Fibroblast of lung (primary cell): ENCODE data around the gene SPEN. TPM values are rescaled to one million over a fixed set of nuclear protein-coding genes. Genes with fewer than 3 reads are reported as not detected.
A peak's percentile ranks its signal among the peaks of the same experiment; 100 is the strongest.

Source experiments
- DNase-seq, 2 donors: peaks; one replicate each; pipeline versions ENCODE4 v3.0.0 to v3.0.0-alpha.2; 2010; ENCODE audit warnings: low read depth in 2 of 2
- H2AFZ ChIP-seq: 2 replicates; pipeline ENCODE4 v1.5.1; 2012; ENCODE audit warnings: low read length, control low read depth, inconsistent platforms
- H3K27ac ChIP-seq: 2 replicates; pipeline ENCODE4 v1.5.1; 2011; ENCODE audit warnings: low read length, control low read depth; ENCODE audit not compliant: insufficient read depth
- H3K27me3 ChIP-seq: 2 replicates; pipeline ENCODE4 v1.5.1; 2011; ENCODE audit warnings: mild to moderate bottlenecking, low read length; ENCODE audit not compliant: control insufficient read depth, insufficient read depth
- H3K36me3 ChIP-seq: 2 replicates; pipeline ENCODE4 v1.5.1; 2011; ENCODE audit warnings: low read length; ENCODE audit not compliant: control insufficient read depth, insufficient read depth
- H3K4me1 ChIP-seq: 2 replicates; pipeline ENCODE4 v1.5.1; 2011; ENCODE audit warnings: low read length; ENCODE audit not compliant: control insufficient read depth, insufficient read depth; ENCODE audit errors: extremely low read depth
- H3K4me2 ChIP-seq: 2 replicates; pipeline ENCODE4 v1.5.1; 2011; ENCODE audit warnings: low read length, control low read depth; ENCODE audit not compliant: insufficient read depth; ENCODE audit errors: extremely low read depth
- H3K4me3 ChIP-seq, 4 experiments: fragments of 200-600 bp in 1 of 4; sonication (generic) in 1 of 4; replicated peaks in 1 of 4; 2 replicates each; pipeline ENCODE4 v1.5.1; 2011 to 2016; ENCODE audit warnings: low read length in 4 of 4, low read depth in 3 of 4, mild to moderate bottlenecking in 3 of 4, control low read depth in 2 of 4, inconsistent platforms in 1 of 4, mixed read lengths in 1 of 4; ENCODE audit not compliant: insufficient read depth in 1 of 4; ENCODE audit errors: control extremely low read depth in 1 of 4
- H3K79me2 ChIP-seq: 2 replicates; pipeline ENCODE4 v1.5.1; 2012; ENCODE audit warnings: mild to moderate bottlenecking, low read length, inconsistent platforms; ENCODE audit not compliant: control insufficient read depth, insufficient read depth
- H3K9ac ChIP-seq: 2 replicates; pipeline ENCODE4 v1.5.1; 2011; ENCODE audit warnings: mild to moderate bottlenecking, low read length, control low read depth; ENCODE audit not compliant: insufficient read depth
- H3K9me3 ChIP-seq: 2 replicates; pipeline ENCODE4 v1.5.1; 2012; ENCODE audit warnings: low read depth, low read length; ENCODE audit not compliant: control insufficient read depth, insufficient read depth
- H4K20me1 ChIP-seq: 2 replicates; pipeline ENCODE4 v1.5.1; 2011; ENCODE audit warnings: low read length; ENCODE audit not compliant: control insufficient read depth, insufficient read depth; ENCODE audit errors: extremely low read depth
- CTCF ChIP-seq, 2 donors: IDR thresholded peaks in 1 of 2; conservative IDR thresholded peaks in 1 of 2; 1 replicate in 1 of 2; 2 replicates in 1 of 2; pipeline ENCODE4 v1.5.1; 2011 to 2012; ENCODE audit warnings: low read length in 2 of 2, control low read depth in 1 of 2, inconsistent platforms in 1 of 2, low read depth in 1 of 2, mild to moderate bottlenecking in 1 of 2
- EZH2 ChIP-seq: IDR thresholded peaks from 2 replicates; pipeline ENCODE4 v1.5.1; 2012; ENCODE audit warnings: low read length, control low read depth, mild to moderate bottlenecking; ENCODE audit errors: missing control alignments
- polyA minus RNA-seq: library from RNA; depleted of rRNA, polyadenylated mRNA; stranded (reverse); fragments of >200 nt; gene quantifications from 2 replicates; pipeline ENCODE4 v1.2.3, GENCODE V29; 2011; ENCODE audit warnings: low replicate concordance
- polyA plus RNA-seq, 2 donors: library from polyadenylated mRNA; depleted of rRNA in 1 of 2; stranded (reverse) in 1 of 2; unstranded in 1 of 2; fragments of >200 nt; gene quantifications; 2 replicates each; pipeline ENCODE4 v1.2.1, GENCODE V29; 2011 to 2012; ENCODE audit warnings: missing spikeins in 1 of 2
- total RNA-seq: library from RNA; depleted of rRNA; stranded (reverse); fragments of >200 nt; gene quantifications from 2 replicates; pipeline ENCODE4 v1.2.1, GENCODE V29; 2014

Gene SPEN
- total RNA-seq, result 11.0 and 11.9 TPM in 2 replicates
- 3.8 and 5.1 TPM in 2 replicates for polyA plus RNA-seq
- polyA plus RNA-seq (2012), result 13.7 and 17.6 TPM in 2 replicates
- 31.8 and 47.9 TPM in 2 replicates for polyA minus RNA-seq

GRCh38 chr1:15847100-15847892 is at the start of gene SPEN:
SPEN (plus strand) TSS chr1:15847707; CDS start chr1:15848068, 361 bp downstream.
- Histone ChIP-seq H3K9me3 (no peaks in the 10 kb centered on the region), H3K9ac (peak within 1 kb of the TSS; percentile 93), H2AFZ (peak within 1 kb of the TSS; percentile 77), H3K36me3 (no peaks in the 10 kb centered on the region), H3K27me3 (no peaks in the 10 kb centered on the region), H3K4me2 (peak within 1 kb of the TSS; percentile 90), H3K27ac (peak within 1 kb of the TSS; percentile 90), H3K79me2 (peaks cover 44% of the 10 kb centered on the region), H3K4me1 (peaks cover 2% of the 10 kb centered on the region), H3K4me3 (peak within 1 kb of the TSS; percentile 69 to 93 (median 90)), H4K20me1 (no peaks in the 10 kb centered on the region)
- peak; percentile 96 to 97 for DNase-seq
- TF ChIP-seq CTCF (conservative IDR thresholded peaks at IDR 0.05 in 1 of 2, IDR thresholded peaks at IDR 0.05 in 1 of 2; ENCODE audit: low read depth in 1 of 2, low read length in 2 of 2), result no peak
- no peak for TF ChIP-seq EZH2

- no peaks in the 10 kb centered on the region for H4K20me1 ChIP-seq
- peaks cover 42% of the 10 kb centered on the region for H3K4me1 ChIP-seq
- no peaks in the 10 kb centered on the region for H3K79me2 ChIP-seq
- H3K4me3 ChIP-seq, result no peak overlapping the region
- no peak overlapping the region for H2AFZ ChIP-seq
- peak overlapping the region; percentile 90 for H3K27ac ChIP-seq
- H3K4me2 ChIP-seq, result peak overlapping the region; percentile 62
- no peaks in the 10 kb centered on the region for H3K9me3 ChIP-seq
- TF ChIP-seq CTCF (conservative IDR thresholded peaks at IDR 0.05 in 1 of 2, IDR thresholded peaks at IDR 0.05 in 1 of 2; ENCODE audit: low read depth in 1 of 2, low read length in 2 of 2) (no peak), EZH2 (no peak)
- no peaks in the 10 kb centered on the region for H3K27me3 ChIP-seq
- DNase-seq, result peak; percentile 97 to 98
- no peaks in the 10 kb centered on the region for H3K36me3 ChIP-seq
- H3K9ac ChIP-seq, result peak overlapping the region; percentile 20
These were observed 48.3 kb upstream of the SPEN start for GRCh38 chr1:15799004-15799867.
